ENCODE results near the gene PNCK. TPM values are rescaled to one million over a fixed set of nuclear protein-coding genes. Genes with fewer than 3 reads are reported as not detected.

PNCK gene
- total RNA-seq, 1 experiment from 2014 or later: not detected

DNA sequence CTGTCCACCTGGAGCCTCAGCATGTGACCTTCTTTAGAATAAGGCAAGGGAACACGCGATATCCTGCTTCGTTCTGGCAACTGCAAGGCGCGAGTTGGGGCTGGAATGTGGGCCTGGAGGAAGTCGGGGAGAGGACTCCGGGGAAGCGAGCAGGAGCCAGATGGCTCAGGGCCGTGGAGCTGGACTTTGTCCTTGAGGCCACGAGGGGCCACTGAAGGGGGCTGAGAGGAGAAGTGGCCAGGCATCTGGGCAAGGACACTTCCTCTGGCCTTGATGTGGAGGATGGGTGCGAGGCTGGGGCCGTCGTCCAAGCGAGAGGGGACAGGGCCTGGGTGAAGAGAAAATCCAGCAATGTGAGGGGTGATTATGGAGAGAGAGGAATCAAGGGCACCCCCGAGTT lies 38.8 kb downstream of the PNCK start:
- in situ Hi-C loops (cut with HindIII; ENCODE audit: low sequenced_read_pairs): no loop called here
- DNase-seq (ENCODE audit: low spot score): no peak

DNA sequence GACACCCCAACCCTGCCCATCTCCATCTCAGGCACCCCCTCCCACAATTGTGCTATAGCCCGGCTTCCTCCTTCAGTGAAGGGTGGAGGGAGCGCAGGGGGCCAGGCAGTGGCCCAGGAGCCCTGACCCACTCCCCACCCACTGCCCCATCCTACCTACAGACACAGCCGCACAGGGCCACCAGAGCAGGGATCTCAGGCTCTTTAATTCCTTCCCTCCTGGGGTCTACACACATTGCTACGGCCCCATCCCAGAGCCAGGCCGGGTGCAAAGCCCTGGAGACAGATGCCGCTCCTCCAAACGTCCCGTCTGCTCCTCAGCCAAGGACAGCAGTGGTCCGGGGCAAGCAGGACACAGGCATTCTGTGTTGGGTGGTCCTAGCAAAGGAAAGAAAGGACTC lies 39.4 kb downstream of the PNCK start:
- no peak for DNase-seq (ENCODE audit: low spot score)
- in situ Hi-C loops (cut with HindIII; ENCODE audit: low sequenced_read_pairs): no loop called here

DNA sequence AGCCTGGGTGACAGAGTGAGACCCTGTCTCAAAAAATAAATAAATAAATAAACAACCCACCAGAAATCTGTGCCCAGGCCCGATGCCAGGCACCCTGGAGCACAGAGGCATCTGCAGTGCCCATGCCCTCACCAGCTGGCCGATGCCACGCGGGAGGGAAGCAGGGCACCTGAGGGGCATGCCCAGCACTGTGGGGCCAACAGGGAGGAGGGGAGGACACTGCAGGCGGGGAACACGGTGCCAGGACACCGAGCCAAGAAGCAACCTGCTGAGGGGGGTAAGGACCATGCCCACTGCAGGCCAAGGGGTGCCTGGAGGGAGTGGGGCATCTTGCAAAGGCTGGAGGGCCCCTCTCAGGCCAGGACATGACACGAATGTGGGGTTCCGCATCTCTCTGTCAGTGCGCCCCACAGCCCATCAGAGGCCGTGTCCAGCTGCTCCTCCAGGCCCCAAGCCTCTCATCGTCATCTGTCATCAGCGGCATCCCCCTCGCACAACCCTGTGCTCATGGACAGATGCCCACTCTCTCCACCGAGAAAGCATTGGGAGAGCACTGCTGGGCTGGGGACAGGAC lies 39.9 kb downstream of the PNCK start:
- no peak for DNase-seq (ENCODE audit: low spot score)
- in situ Hi-C loops (cut with HindIII; ENCODE audit: low sequenced_read_pairs): no loop called here

DNA sequence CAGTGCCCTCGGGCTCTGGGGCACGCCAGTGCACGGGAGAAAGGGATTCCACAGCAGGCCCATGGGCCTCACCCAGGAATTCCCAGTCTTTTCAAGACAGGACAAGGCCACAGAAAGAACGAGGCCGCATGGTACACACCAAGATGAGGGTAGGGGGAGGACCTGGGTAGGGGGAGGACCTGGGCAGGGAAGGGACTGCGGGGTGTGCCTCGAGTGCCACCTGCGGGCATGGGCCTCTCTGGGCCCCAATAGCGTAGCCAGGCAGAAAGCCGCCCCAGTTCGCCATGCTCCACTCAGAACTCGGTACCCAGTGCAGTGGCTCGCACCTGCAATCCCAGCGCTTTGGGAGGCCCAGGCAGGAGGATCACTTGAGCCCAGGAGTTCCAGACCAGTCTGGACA lies 40.6 kb downstream of the PNCK start:
- no peak for DNase-seq (ENCODE audit: low spot score)
- in situ Hi-C loops (cut with HindIII; ENCODE audit: low sequenced_read_pairs): no loop called here

DNA sequence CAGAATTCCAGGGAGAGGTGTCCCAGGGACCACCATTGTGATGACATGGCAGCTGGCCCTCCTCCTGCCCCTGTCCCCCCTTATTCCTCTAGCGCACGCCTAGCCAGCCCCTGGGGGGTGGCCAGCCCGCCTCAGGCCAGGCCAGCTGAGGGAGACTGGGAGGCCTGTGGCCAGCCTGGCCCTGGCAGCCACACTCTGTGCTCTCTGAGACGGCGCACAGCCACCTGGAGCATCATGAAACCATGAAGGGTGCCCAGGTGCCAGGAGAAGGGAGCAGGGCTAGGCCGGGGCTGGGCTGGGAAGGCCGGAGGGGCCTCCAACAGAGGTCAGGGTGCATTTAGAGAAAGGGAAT lies 41.0 kb downstream of the PNCK start:
- in situ Hi-C loops (cut with HindIII; ENCODE audit: low sequenced_read_pairs): no loop called here
- no peak for DNase-seq (ENCODE audit: low spot score)

DNA sequence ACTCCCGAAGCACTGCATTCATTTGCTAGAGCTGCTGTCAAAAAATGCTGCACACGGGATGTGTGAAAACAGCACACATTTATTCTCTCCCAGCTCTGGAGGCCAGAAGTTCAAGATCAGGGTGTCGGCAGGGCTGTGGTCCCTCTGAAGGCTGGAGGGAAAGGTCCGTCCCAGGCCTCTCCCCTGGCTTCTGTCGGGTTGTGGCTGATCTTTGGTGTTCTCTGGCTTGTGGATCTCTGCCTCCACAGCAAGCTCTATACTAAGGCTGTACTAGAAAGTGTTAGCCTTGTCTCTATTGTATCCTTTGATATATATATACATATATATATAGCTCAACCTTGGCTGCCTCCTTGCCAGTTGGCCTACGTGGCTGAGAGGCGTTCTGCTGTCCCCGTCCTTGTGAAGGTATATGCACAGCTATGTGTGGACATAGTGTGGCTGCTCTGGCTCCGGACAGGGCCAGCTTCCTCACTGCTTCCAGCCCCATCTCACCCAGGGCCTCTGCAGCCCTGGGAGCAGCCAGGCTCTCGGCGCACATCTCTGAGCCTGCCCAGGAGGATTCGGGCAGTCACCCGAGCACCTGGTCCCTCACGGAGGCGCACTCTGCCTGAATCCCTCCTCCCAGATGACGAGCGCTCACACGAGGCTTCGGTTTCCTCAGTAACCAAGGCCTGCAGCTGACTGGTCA lies 41.6 kb downstream of the PNCK start:
- in situ Hi-C loops (cut with HindIII; ENCODE audit: low sequenced_read_pairs): no loop called here
- no peak for DNase-seq (ENCODE audit: low spot score)

DNA sequence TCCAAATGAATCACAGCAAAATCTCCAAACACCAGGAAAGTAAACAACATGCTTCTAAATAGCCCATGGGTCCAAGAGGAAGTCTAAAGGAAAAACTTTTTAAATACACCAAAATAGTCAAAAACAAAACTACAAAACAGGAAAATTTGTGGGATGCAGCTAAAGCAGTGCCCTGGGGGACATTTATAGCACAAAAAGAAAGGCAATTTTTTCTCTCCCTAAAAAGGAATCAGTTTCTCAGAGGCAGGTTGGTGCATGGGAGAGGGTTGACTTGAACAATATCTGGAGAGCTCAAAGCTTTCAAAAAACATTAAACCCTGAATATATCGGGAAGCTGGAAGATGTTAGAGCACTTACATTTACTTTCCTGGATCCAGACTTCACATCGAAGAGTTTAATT lies 42.3 kb downstream of the PNCK start:
- no peak for DNase-seq (ENCODE audit: low spot score)
- in situ Hi-C loops (cut with HindIII; ENCODE audit: low sequenced_read_pairs): no loop called here

DNA sequence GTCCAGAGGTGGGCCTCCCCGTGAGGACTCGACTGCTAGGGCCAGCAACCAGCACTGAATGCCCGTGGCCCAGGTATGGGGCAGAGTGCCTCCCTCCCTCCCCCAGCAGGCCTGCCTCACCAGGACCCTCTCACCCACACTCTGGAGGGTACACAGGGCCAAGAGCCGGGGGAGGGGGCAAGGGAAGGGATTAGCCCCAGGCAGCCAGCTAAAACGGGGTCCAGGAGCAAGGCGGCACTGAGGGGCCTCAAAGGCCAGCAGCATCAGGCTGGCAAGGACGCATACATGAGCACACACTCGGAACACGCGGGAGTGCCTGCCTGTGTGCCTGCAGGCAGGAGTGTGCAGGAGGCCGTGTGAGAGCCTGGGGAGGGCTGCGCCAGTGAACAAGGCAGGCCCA lies 44.9 kb downstream of the PNCK start:
- in situ Hi-C loops (cut with HindIII; ENCODE audit: low sequenced_read_pairs): no loop called here
- no peak for DNase-seq (ENCODE audit: low spot score)

DNA sequence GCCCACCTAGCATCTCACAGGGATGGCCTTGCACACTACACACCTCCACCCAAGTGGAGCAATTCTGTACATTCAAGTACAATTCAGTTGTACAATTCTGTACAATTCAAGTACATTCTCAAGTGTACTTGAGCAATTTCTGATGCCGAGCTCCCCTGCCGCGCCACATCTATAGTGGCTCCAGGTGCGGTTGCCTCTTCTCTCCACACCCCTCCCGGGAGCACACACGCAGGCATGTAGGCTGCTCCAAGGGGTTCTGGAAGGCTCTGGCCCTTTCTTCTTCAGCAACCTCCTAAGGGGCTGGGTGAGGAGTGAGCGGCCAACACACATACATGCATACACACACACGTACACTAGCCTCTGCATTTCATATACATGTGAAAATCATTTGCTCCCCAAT lies 45.5 kb downstream of the PNCK start:
- in situ Hi-C loops (cut with HindIII; ENCODE audit: low sequenced_read_pairs): no loop called here

DNA sequence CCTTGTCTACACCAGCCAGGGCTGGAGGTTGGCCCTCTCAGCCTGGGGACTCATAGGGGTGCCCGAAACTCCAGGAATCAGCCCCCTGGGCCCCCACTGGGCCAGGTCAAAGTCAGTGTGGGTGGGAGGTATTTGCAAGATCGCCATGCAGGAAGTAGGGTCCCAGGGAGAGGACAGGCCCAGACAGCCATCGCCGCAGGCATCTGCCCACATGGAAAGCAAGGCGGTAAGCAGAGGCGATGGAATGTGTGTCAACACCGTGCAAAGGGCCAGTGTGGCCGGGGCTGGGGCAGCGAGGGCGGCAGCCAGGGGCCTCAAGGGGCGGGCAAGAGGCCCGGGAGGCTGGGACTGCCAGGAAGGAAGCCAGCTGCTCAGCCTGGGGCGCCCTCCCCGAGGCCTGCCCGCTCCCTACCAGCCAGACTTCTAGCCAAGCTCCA lies 45.9 kb downstream of the PNCK start:
- no peak for DNase-seq (ENCODE audit: low spot score)
- in situ Hi-C loops (cut with HindIII; ENCODE audit: low sequenced_read_pairs): no loop called here

More for the DNA sequence above, 45.5 kb downstream of the PNCK start:
- DNase-seq (ENCODE audit: low spot score): no peak

DNA sequence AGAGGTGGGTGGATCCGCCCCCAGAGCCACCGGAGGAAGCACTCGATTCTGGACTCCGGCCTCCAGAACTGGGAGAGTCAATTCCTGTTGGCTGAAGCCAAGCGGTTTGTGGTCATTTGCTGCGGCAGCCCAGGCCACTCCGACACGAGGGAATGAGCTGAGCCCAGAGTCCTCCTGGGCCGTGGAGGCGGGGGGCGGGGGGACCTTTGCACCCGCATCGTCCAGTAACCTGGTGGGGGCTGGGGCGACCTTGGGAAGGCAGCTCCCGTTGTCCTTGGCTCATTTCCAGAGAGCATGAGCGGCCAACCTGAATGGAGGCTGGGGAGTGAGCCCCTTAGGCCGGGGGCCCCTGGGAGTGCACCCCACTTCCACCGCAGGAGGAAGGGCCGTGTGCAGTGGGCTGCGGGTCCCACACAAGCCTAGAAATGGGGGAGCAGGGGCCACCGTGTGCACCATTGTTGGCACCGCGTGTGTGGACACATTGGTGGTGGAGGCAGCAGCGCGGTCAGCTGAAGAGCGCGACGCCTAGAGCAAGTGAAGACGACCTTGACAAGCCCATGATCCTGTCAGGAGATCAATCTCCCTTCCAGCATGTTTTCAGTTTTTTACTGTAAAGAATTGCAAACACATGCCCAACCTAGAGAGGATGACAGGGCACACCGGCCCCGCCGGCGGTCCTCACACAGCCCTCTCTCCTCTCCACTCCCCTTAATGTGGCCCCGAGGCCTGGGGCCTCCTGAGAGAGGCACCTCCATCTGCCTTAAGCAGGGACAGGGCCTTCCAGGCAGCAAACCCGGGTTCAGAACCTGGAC lies 46.5 kb downstream of the PNCK start:
- in situ Hi-C loops (cut with HindIII; ENCODE audit: low sequenced_read_pairs): no loop called here
- DNase-seq (ENCODE audit: low spot score): no peak

DNA sequence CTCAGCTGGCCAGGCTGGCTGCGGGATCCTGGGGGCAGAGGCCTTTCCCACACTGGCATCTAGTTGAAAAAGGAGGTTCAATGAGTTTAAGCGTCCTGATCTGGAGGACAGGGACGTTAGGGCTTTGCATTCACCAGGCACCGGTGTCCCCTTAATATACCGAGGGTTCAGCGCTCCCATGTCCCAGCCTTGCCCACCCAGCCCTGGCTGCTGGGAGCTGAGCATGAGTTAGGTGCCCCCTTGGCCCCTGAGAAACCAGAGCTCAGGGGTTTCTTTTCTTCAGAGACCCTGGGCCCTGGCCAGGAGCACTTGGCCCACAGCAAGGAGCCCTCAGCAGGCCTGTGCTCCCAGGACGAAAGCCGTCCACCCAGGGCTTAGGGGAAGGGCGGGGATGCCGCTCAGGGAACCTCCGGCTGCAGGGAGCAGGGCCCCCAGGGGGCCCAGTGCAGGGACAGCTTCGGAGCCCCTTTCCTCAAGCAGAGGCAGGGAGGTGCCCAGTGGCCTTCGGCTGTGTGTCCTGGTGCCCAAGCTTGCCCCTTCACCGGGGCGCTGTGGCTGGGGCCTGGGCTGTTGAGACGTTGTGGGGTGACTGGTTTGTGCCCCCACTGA lies 47.5 kb downstream of the PNCK start:
- DNase-seq (ENCODE audit: low spot score): no peak
- in situ Hi-C loops (cut with HindIII; ENCODE audit: low sequenced_read_pairs): no loop called here

DNA sequence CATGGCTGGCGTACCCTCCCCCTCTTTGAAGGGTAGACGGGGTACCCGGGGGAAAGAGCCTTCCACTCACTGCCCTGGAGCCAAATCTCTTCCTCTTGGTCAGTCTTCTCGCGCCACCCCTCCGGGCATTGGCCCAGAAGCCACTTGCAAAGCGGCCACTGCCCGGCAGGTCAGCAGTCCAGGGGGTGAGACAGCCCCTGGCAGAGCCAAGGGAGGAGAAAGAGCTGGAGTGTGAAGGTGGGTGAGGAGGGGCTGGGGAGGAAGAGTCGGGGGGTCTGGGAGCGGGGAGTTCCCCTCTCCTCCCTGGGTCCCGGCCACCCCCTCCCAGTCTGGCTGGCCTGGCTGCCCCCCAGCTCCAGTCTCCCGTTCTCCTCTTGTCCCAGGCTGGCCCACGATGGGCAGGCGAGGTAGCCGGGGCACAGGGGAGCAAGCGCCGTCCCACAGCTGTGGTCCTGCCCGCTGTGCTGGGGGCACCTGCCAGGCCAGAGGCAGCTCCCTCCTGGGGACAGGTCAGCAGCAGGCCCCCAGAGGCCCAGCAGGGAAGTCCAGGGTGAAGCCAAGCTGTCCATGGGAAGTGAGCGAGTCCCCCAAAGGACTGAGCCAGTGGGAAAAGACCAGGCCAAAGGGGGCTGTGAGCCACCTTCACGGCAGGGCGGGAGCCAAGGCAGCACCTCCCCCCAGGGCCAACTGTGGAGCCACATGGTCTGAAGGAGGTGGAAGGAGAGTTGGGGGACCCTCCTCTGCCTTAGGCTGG lies 48.2 kb downstream of the PNCK start:
- in situ Hi-C loops (cut with HindIII; ENCODE audit: low sequenced_read_pairs): no loop called here
- DNase-seq (ENCODE audit: low spot score): no peak

DNA sequence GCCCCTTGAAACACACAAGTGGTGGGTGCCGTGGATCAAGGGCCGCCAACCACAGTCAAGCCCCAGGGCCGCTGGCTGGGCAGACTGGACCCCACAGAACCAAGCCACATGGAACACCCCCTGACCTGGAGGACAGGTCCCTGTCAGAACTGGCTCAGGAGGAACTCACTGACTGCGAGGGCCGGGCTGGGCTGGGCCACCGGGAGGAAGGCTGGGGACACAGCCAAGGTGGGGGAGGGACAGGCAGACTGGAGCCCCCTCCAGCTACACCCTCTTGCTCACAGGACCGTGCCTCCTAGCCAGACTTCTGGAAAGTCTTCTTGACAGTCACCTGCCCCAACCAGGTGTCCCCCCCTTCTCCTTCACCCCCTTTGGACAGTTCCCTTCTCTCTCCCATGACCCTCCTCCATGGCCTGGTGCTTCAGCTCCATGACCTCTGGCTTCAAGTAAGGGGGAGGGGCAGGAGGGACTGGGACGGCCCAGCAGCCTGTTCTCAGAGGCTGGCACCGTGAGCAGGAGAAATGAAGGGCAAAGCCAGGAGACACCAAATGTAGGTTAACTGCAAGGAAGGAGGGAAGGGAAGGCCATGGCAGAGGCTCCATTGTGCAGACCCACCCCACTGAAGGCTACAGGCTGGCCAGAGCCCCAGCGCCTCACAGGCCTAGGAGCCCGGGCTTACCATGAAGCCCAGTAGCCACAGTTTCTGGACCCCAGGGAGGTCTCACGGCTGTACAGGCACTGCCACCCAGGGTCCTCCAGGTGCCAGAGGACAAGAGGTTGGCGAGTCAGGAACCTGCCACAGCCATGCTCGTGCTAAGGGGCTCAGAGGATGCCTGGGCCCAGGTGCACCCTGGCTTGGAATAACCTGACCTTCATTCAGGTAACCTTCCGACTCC lies 49.2 kb downstream of the PNCK start:
- no peak for DNase-seq (ENCODE audit: low spot score)
- in situ Hi-C loops (cut with HindIII; ENCODE audit: low sequenced_read_pairs): no loop called here

DNA sequence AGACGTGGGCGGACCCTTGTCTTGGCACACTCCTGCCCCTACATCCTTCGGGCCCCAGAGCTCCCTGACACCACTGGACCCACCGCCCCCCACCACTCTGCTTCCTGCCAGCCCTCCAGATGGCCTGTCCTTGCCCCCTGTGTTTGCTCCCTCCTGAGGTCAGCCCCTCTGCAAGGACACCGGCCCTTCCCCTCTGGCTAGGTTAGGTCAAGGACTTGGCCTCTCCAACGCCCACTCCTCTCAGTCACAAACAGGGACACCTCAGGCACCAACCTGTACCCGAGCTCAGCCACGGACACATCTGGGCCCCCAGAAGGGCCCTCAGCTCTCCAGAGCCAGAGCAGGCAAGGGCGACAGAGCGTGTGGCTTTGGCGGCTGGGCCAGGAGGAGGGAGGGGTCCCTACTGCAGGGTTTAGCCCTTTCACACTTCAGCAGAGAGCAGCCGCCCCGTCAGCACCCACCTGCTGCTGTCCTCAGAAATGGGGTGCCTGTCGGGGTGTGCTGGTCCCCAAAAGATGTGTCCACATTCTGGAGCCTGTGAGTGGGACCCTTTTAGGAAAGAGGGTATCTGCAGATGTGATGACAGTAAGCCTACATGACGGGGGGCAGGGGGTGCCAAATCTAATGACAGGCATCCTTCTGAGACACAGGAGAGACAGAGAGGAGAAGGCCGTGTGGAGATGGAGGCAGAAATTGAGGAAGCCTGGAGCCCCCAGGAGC lies 50.1 kb downstream of the PNCK start:
- DNase-seq (ENCODE audit: low spot score): no peak
- in situ Hi-C loops (cut with HindIII; ENCODE audit: low sequenced_read_pairs): no loop called here

DNA sequence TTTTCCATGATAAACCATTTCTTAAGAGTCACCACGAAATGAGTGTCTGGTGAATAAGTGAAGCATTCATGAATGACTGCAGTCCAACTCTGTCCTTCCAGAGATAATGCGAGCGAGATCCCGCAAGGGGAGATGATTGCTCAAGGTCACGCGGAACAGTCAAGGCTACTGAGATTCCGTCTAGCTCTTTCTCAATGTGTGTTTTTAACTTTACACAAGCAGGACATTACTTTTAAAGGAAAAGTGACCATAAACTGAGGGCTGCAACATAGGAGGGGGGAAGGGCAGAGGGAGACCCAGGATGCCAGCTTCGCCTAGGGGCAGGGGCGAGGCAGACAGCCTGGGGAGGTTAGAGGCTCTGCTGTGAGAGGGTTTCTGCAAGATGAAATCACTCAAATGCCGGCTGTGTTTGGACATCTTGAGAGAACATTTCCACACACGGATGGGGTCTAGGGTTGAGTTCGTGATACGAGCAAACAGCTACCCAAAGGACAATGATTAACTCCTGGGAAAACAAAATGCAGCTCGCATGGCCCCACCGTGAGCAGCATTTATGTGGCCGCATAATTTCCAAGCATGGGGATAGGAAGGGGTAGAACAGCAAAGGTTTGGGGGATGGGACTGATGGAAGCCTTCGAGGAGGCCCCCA lies 50.8 kb downstream of the PNCK start:
- no peak for DNase-seq (ENCODE audit: low spot score)
- in situ Hi-C loops (cut with HindIII; ENCODE audit: low sequenced_read_pairs): no loop called here

DNA sequence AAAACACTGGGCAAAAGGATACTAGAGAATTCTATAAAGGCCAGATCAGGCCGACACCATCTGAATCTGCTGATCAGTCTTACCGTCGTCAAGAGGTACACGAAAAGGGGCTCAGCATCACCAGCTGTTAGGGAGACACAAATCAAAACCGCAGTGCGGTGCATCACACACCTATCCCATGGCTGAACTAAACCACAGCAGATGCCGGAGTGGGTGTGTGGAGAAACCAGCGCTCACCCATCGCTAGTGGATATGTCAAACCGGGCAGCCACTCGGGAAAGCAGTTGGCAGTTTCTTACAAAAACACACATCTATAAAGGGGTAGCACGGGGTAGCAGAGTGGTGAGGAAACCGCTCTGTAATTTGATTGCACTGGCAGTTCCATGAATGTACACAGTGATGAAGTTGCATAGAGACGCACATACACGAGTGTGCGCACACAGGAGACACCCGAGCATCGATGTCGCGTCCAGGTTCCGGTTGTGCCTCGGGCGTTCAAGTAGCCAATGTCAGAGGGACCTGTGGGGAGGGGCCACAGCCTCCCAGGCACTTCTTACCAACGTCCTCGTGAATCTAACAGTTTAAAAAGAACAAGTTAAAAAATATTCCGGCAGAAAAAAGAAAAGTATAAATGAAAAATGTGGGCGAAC lies 51.5 kb downstream of the PNCK start:
- no peak for DNase-seq (ENCODE audit: low spot score)
- in situ Hi-C loops (cut with HindIII; ENCODE audit: low sequenced_read_pairs): no loop called here
